GM12892 (cell line): ENCODE data around the gene BNC1.

ENCODE experiments used
- POLR2AphosphoS5 ChIP-seq: IDR thresholded peaks from 2 replicates; pipeline ENCODE4 v1.6.1; 2011; ENCODE audit warnings: low read depth, low read length, control low read depth
- TAF1 ChIP-seq: IDR thresholded peaks from 2 replicates; pipeline ENCODE4 v1.6.1; 2011; ENCODE audit warnings: low read depth, mild to moderate bottlenecking, control low read depth, low read length, borderline replicate concordance

DNA sequence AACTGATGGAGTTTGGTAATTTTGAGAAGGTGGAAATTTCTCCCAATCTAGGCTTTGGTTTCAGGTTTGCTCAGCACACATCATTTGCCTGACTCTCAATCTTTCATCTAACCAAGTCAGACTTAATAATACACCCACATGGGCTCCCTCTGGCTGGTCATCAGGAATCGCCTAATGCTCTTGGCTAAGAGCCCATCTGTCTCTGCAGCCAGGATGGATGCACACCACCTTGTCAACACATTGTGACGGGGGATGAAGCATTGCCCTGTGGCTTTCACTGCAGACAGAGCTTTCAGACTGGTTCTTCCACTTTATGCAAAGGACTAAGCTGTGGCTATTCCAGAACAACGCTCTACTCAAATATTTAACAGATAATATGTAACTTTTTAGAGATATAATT is 73.8 kb downstream of the BNC1 start:
- TF ChIP-seq POLR2AphosphoS5 (no peak), TAF1 (no peak)
